Measurements from ENCODE around the gene PLG. TPM values are rescaled to one million over a fixed set of nuclear protein-coding genes. Genes with fewer than 3 reads are reported as not detected.
"Not testable (repeated sequence)": the region's sequence is repeated elsewhere in the genome, so short reads cannot be mapped to it uniquely, and the experiment has no call there.

Gene PLG
- total RNA-seq, 1 donor from 2014 or later = not detected

GRCh38 chr6:160766989-160767646, 65.1 kb downstream of the PLG start:
- no peak for DNase-seq (ENCODE audit: extremely low spot score in 2 of 2)
- Histone ChIP-seq H3K4me1 (peaks cover 14% of the 10 kb centered on the region), H3K9me3 (no peaks in the 10 kb centered on the region), H3K27me3 (no peaks in the 10 kb centered on the region), H3K36me3 (no peaks in the 10 kb centered on the region), H3K27ac (peak overlapping the region; percentile 58), H3K4me3 (peak overlapping the region; percentile 50)
- no peak for TF ChIP-seq POLR2A (IDR thresholded peaks at IDR 0.05)
- TF ChIP-seq CTCF (IDR thresholded peaks at IDR 0.05) = peak in 2 of 3 experiments; percentile 66 to 79
- peak; percentile 53 to 66 for TF ChIP-seq POLR2AphosphoS5 (IDR thresholded peaks at IDR 0.05; ENCODE audit: insufficient read depth in 1 of 2, low read depth in 1 of 2)
- intact Hi-C loops (cut with DNase I) = no loop called here

- TF ChIP-seq POLR2AphosphoS5 (IDR thresholded peaks at IDR 0.05; ENCODE audit: insufficient read depth in 1 of 2, low read depth in 1 of 2) (no peak), CTCF (IDR thresholded peaks at IDR 0.05) (no peak), POLR2A (IDR thresholded peaks at IDR 0.05) (no peak)
- Histone ChIP-seq H3K36me3 (no peaks in the 10 kb centered on the region), H3K4me1 (peaks cover 14% of the 10 kb centered on the region), H3K9me3 (no peaks in the 10 kb centered on the region), H3K27me3 (no peaks in the 10 kb centered on the region), H3K27ac (no peak overlapping the region), H3K4me3 (peak overlapping the region; percentile 50)
- intact Hi-C loops (cut with DNase I) = no loop called here
- no peak for DNase-seq (ENCODE audit: extremely low spot score in 2 of 2)
Observed at GRCh38 chr6:160767647-160768019, 65.6 kb downstream of the PLG start.

- H3K27me3 ChIP-seq = no peaks in the 10 kb centered on the region
- no peaks in the 10 kb centered on the region for H3K36me3 ChIP-seq
- DNase-seq (ENCODE audit: extremely low spot score in 2 of 2) = no peak
- H3K4me3 ChIP-seq = no peak overlapping the region
- TF ChIP-seq CTCF (IDR thresholded peaks at IDR 0.05) = no peak
- TF ChIP-seq POLR2AphosphoS5 (IDR thresholded peaks at IDR 0.05; ENCODE audit: insufficient read depth in 1 of 2, low read depth in 1 of 2) = no peak
- peaks cover 14% of the 10 kb centered on the region for H3K4me1 ChIP-seq
- no peak overlapping the region for H3K27ac ChIP-seq
- H3K9me3 ChIP-seq = no peaks in the 10 kb centered on the region
- intact Hi-C loops (cut with DNase I) = no loop called here
Observed at GRCh38 chr6:160768101-160768500, 66.1 kb downstream of the PLG start.

- Histone ChIP-seq H3K9me3 (no peaks in the 10 kb centered on the region), H3K27me3 (no peaks in the 10 kb centered on the region), H3K36me3 (no peaks in the 10 kb centered on the region), H3K27ac (no peak overlapping the region), H3K4me1 (peaks cover 6% of the 10 kb centered on the region), H3K4me3 (no peak overlapping the region)
- DNase-seq (ENCODE audit: extremely low spot score in 2 of 2) = no peak
- intact Hi-C loops (cut with DNase I) = no loop called here
- TF ChIP-seq CTCF (IDR thresholded peaks at IDR 0.05) (no peak), POLR2AphosphoS5 (IDR thresholded peaks at IDR 0.05; ENCODE audit: insufficient read depth in 1 of 2, low read depth in 1 of 2) (no peak), POLR2A (IDR thresholded peaks at IDR 0.05) (no peak)
Observed at GRCh38 chr6:160774399-160774798, 72.4 kb downstream of the PLG start.

- no peak for TF ChIP-seq POLR2A (IDR thresholded peaks at IDR 0.05)
- TF ChIP-seq CTCF (IDR thresholded peaks at IDR 0.05) = no peak
- TF ChIP-seq POLR2AphosphoS5 (IDR thresholded peaks at IDR 0.05; ENCODE audit: insufficient read depth in 1 of 2, low read depth in 1 of 2) = no peak
- H3K9me3 ChIP-seq = no peaks in the 10 kb centered on the region
- H3K4me3 ChIP-seq = no peak overlapping the region
- H3K36me3 ChIP-seq = no peaks in the 10 kb centered on the region
- H3K4me1 ChIP-seq = peaks cover 6% of the 10 kb centered on the region
- H3K27ac ChIP-seq = no peak overlapping the region
- intact Hi-C loops (cut with DNase I) = no loop called here
- DNase-seq (ENCODE audit: extremely low spot score in 2 of 2) = no peak
- no peaks in the 10 kb centered on the region for H3K27me3 ChIP-seq
Observed at GRCh38 chr6:160775792-160776580, 73.9 kb downstream of the PLG start.

GRCh38 chr6:160779095-160779494, 77.1 kb downstream of the PLG start:
- H3K4me3 ChIP-seq; H3K4me1 ChIP-seq; intact Hi-C loops (cut with DNase I); H3K9me3 ChIP-seq; H3K27ac ChIP-seq; DNase-seq (ENCODE audit: extremely low spot score in 2 of 2); H3K36me3 ChIP-seq; H3K27me3 ChIP-seq: not testable (repeated sequence)

- H3K4me3 ChIP-seq; H3K4me1 ChIP-seq; H3K9me3 ChIP-seq; H3K27ac ChIP-seq; intact Hi-C loops (cut with DNase I); DNase-seq (ENCODE audit: extremely low spot score in 2 of 2); H3K36me3 ChIP-seq; H3K27me3 ChIP-seq: not testable (repeated sequence)
Observed at GRCh38 chr6:160780656-160781055, 78.6 kb downstream of the PLG start.
